Subcutaneous adipose tissue (tissue), 4 donors: ENCODE results near the gene ITSN2. TPM values are rescaled to one million over a fixed set of nuclear protein-coding genes. Genes with fewer than 3 reads are reported as not detected.

Experiments used
- total RNA-seq, 4 donors: library from RNA; depleted of rRNA; stranded (reverse); fragments of >200 nt; gene quantifications; one replicate each; pipeline ENCODE4 v1.1.0, GENCODE V29; 2016
- TF ChIP-seq, protein P1 (sequence below): fragments of 450-650 bp; IDR thresholded peaks from one replicate; pipeline ENCODE4 v1.5.1; 2016; ENCODE audit warnings: low read depth, mild to moderate bottlenecking, control low read depth, antibody characterized with exemption, moderate library complexity

Gene ITSN2
- total RNA-seq, 4 donors from 2014 or later, result 51.5 to 69.9 (median 61.9) TPM

DNA sequence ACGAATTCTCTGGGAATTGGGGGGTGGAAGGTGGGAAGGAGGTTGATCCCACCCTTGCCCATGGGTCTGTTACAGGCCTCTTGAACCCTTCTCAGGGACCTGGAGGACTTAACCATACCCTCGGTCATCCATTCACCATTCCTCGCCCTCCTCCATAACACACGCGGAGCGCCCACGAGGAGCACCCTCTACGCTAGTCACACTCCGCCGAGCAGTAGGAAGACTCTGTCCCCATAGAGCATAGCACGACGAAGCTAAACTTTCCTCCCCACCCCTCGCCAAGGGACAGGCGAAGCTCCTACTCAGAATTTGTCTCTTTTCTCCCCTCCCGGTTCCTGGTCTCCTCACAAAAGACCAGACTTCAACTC, 611 bp upstream of the ITSN2 start:
- TF ChIP-seq, protein P1, sequence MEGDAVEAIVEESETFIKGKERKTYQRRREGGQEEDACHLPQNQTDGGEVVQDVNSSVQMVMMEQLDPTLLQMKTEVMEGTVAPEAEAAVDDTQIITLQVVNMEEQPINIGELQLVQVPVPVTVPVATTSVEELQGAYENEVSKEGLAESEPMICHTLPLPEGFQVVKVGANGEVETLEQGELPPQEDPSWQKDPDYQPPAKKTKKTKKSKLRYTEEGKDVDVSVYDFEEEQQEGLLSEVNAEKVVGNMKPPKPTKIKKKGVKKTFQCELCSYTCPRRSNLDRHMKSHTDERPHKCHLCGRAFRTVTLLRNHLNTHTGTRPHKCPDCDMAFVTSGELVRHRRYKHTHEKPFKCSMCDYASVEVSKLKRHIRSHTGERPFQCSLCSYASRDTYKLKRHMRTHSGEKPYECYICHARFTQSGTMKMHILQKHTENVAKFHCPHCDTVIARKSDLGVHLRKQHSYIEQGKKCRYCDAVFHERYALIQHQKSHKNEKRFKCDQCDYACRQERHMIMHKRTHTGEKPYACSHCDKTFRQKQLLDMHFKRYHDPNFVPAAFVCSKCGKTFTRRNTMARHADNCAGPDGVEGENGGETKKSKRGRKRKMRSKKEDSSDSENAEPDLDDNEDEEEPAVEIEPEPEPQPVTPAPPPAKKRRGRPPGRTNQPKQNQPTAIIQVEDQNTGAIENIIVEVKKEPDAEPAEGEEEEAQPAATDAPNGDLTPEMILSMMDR, result no peak

DNA sequence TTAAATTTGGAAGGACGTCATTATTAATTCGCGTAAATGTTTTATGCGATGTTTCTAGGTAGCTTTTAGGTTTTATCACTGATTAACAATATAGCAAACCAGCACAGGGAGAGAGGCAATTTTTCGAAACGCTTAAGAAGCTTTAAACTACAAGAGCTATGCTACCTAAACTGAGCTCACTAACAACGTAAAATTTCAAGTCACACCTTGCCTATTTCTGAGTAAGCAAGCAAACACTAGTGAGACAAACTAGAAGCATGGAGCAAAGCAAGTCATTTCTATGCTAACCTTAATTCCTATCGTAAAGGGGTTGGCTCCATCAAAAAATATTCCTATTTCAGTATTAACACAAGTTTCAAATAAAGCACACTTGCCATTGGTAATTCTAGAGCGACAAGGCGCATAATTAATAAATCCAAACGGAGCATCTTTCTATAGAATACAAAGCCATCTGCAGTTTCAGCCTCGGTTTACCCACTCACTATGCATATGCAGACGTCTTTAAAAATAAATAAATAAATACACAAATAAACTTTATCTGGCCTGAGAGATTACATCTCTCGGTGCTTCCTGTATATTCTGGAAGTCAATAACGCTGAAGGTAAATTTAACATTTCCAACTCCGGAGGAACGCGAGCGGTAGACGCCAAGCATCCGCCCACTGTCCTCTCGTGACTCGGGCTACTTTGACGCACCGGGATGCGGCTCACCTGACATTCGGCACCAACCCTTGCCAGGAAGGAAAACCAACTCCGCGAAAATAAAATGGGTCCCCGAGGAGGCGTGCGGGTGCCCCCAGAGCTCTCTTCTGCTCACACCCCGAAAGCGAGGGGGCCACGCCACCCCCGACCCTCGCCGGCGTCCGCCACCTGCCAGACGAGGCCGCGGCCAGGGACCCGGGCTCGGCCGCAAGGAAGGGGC, 947 bp downstream of the ITSN2 start:
- TF ChIP-seq, protein P1, result no peak

DNA sequence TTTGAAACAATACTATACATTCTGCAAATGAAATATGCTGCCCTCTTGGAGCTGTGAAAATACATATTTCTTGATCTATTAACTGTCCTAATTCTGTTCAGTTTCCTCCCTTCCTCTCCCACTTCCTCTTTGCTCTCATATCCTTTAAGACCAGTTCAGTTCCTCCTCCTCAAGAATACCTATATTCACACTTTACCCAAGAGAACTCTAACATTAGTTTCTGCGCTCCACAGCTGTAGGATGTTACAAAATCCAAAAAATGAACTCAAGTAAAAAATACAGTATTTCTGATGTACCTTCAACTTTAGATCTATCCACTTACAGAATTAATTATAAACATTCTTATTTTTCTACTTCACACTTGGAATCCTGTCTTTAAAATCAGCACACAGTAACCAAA, 5.4 kb downstream of the ITSN2 start:
- TF ChIP-seq, protein P1, result no peak

DNA sequence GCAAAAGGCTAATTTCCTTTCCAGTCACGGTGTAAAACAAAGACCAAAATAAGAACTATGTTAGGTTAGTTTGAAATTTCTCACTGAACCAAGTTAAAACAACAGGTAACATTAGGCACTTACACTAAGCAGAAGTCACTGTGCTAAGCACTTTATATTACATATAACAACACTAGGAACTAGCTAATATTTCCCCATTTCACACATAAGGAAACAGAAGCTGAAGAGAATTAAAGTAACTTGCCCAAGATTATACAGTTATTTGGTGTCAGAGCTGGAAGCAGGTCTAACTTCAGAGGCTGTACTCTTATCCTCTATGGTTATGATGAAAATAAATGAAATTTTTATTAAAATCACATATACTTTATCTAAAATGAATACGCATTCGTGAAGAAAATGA, 5.9 kb downstream of the ITSN2 start:
- TF ChIP-seq, protein P1, result no peak

DNA sequence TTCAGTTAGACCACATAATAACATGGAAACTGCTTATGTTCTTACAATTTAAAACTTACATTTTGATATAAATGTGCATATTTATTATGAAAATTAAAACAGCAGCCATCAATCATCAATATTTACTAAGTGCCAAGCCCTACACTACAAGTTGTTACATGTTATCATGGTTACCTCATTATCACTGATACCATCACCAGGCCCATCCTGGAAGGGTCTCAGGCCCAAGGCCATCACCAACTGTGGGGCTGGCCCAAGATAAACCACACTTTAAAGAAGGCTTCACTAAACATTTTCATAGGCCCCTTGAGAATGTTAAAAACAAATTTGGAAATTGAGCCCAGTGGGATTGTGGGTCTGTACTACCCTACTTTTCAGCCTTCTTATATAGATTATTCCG, 6.4 kb downstream of the ITSN2 start:
- TF ChIP-seq, protein P1, result no peak

DNA sequence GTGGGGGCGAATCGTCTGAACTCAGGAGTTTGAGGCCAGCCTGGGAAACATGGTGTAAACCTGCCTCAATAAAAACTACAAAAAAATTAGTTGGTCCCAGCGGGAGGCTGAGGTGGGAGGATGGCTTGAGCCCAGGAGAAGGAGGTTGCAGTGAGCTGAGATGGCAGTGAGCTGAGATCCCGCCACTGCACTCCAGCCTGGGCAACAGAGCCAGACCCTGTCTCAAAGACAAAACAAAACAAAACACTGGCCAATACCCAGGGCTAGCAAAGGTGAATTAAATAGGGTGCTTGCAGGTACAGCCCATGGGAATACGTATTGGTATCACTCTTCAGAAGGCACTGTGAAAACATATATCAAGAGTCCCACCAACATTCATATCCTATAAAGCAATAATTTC, 7.0 kb downstream of the ITSN2 start:
- TF ChIP-seq, protein P1, result no peak

DNA sequence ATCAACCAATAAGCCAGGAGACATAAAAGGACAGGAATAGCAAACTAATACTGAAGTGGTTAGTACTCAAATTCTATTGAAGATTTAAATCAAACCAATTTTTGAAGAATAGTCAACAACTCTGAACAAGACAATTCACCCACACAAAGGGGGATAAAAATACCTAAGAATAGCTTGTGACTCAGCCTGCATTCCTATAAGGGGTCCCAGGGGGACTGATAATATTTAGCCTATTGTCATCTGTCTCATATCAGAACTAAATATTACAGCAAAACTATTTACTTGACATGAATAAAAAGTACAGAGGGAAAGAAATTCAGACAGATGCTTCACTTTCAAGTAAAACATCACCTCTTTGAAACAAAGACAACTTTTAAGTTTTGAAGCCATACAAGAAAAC, 7.7 kb downstream of the ITSN2 start:
- TF ChIP-seq, protein P1, result no peak
